K562 (cell line): ENCODE results near the gene PELI2. TPM values are rescaled to one million over a fixed set of nuclear protein-coding genes. Genes with fewer than 3 reads are reported as not detected.

Experiments
- ATAC-seq: fragments of 200-7000 bp; cut with Tn5 transposase; 3 replicates; pipeline ENCODE4 v1.9.1; 2020; ENCODE audit warnings: moderate library complexity
- Bru-seq: library from RNA; stranded (reverse); fragments of 400-500 nt; gene quantifications from one replicate; lab custom pipeline; 2021; lab: Mats Ljungman, UMichigan
- BruChase-seq, 2 experiments: library from RNA; stranded (reverse); fragments of 400-500 nt; gene quantifications; one replicate each; lab custom pipeline; 2021; lab: Mats Ljungman, UMichigan
- BruUV-seq: library from RNA; stranded (reverse); fragments of 400-500 nt; replicated peaks from 2 replicates; lab custom pipeline; 2021; lab: Mats Ljungman, UMichigan
- CTCF ChIA-PET: fragments of 300-600 bp; formaldehyde crosslinking; extraction: SDS; loops from one replicate; lab custom pipeline; 2021; ENCODE audit warnings: low intra/inter-chr PET ratio; lab: Yijun Ruan, JAX
- POLR2A ChIA-PET: fragments of 300-600, 350-650 bp; sonication (Branson Sonifier 250); formaldehyde crosslinking; extraction: SDS; loops from one replicate; lab custom pipeline; 2021; ENCODE audit warnings: antibody characterized with exemption, inconsistent platforms; lab: Yijun Ruan, JAX
- DNase-seq, 4 experiments: peaks; one replicate each; pipeline versions ENCODE4 v3.0.0 to v3.0.0-alpha.2; 2011 to 2018; ENCODE audit warnings: low spot score in 3 of 4, mixed read lengths in 3 of 4; ENCODE audit errors: extremely low read depth in 1 of 4
- FAIRE-seq: peaks from 2 replicates; lab custom pipeline; 2011; peaks lifted over from hg19 to GRCh38; lab: Jason Lieb, UNC
- H2AFZ ChIP-seq: 2 replicates; pipeline ENCODE4 v1.6.0; 2011; ENCODE audit warnings: low read depth, low read length, control low read depth, inconsistent platforms
- H3K27ac ChIP-seq: fragments of 200-600 bp; 3 replicates; pipeline ENCODE4 v1.8.0; 2011; ENCODE audit warnings: low read depth, mild to moderate bottlenecking, control low read depth, inconsistent platforms, low read length, moderate library complexity, mixed read lengths; ENCODE audit errors: extremely low read depth
- H3K27me3 ChIP-seq, 2 experiments: fragments of 300-600 bp in 1 of 2; 2 replicates in 1 of 2; 3 replicates in 1 of 2; pipeline versions ENCODE4 v1.6.0 to v1.8.0; 2011; ENCODE audit warnings: inconsistent platforms in 2 of 2, low read length in 2 of 2, mild to moderate bottlenecking in 1 of 2, mixed read lengths in 1 of 2, moderate library complexity in 1 of 2; ENCODE audit not compliant: control insufficient read depth in 2 of 2, insufficient read depth in 2 of 2
- H3K36me3 ChIP-seq: fragments of 300-600 bp; 3 replicates; pipeline ENCODE4 v1.8.0; 2011; ENCODE audit warnings: mild to moderate bottlenecking, low read length, inconsistent platforms; ENCODE audit not compliant: control insufficient read depth, insufficient read depth
- H3K4me1 ChIP-seq, 2 experiments: fragments of 200-600 bp in 1 of 2; replicated peaks in 1 of 2; 2 replicates in 1 of 2; 3 replicates in 1 of 2; pipeline versions ENCODE4 v1.5.1 to v1.8.0; 2011; ENCODE audit warnings: inconsistent platforms in 2 of 2, low read length in 2 of 2, mild to moderate bottlenecking in 1 of 2, mixed read lengths in 1 of 2, moderate library complexity in 1 of 2; ENCODE audit not compliant: control insufficient read depth in 2 of 2, insufficient read depth in 2 of 2
- H3K4me2 ChIP-seq: 2 replicates; pipeline ENCODE4 v1.6.1; 2011; ENCODE audit warnings: low read length, control low read depth, inconsistent platforms, mixed read lengths; ENCODE audit not compliant: insufficient read depth
- H3K4me3 ChIP-seq: fragments of 200-600 bp; sonication (generic), shearing (Covaris generic); 2 replicates; pipeline ENCODE4 v1.5.1; 2016; ENCODE audit warnings: control low read depth, inconsistent platforms
- H3K79me2 ChIP-seq: fragments of 200-600 bp; 3 replicates; pipeline ENCODE4 v1.8.0; 2011; ENCODE audit warnings: low read length, inconsistent platforms; ENCODE audit not compliant: control insufficient read depth, insufficient read depth
- H3K9ac ChIP-seq, 2 experiments: 2 replicates each; pipeline versions ENCODE4 v1.6.0 to v1.6.1; 2011; ENCODE audit warnings: low read depth in 2 of 2, low read length in 2 of 2, control low read depth in 1 of 2, inconsistent platforms in 1 of 2, mild to moderate bottlenecking in 1 of 2, mixed read lengths in 1 of 2; ENCODE audit not compliant: insufficient read depth in 1 of 2
- H3K9me1 ChIP-seq: one replicate; pipeline ENCODE4 v1.6.0; 2011; ENCODE audit warnings: inconsistent platforms, mild to moderate bottlenecking, low read length, moderate library complexity; ENCODE audit not compliant: control insufficient read depth, insufficient read depth
- H3K9me3 ChIP-seq: replicated peaks from 2 replicates; pipeline ENCODE4 v1.5.1; 2011; ENCODE audit warnings: low read depth, low read length, inconsistent platforms; ENCODE audit not compliant: control insufficient read depth, insufficient read depth
- H4K20me1 ChIP-seq: replicated peaks from 2 replicates; pipeline ENCODE4 v1.6.1; 2011; ENCODE audit warnings: low read length, inconsistent platforms, mixed read lengths; ENCODE audit not compliant: control insufficient read depth, insufficient read depth
- AFF1 ChIP-seq, 2 experiments: fragments of 450-650 bp; IDR thresholded peaks; 2 replicates each; pipeline ENCODE4 v1.6.1; 2018; ENCODE audit warnings: mild to moderate bottlenecking in 2 of 2, low read depth in 1 of 2; ENCODE audit not compliant: partially characterized antibody in 2 of 2
- CCNT2 ChIP-seq: IDR thresholded peaks from 2 replicates; pipeline ENCODE4 v1.6.1; 2011; ENCODE audit warnings: borderline replicate concordance, low read depth, mild to moderate bottlenecking, moderate library complexity, mixed read lengths, low read length; ENCODE audit not compliant: insufficient read length; ENCODE audit errors: extremely low read depth
- MAZ ChIP-seq, 2 experiments: fragments of 450-650 bp in 1 of 2; sonication (generic) in 1 of 2; formaldehyde crosslinking; IDR thresholded peaks in 1 of 2; conservative IDR thresholded peaks in 1 of 2; 2 replicates each; pipeline versions ENCODE4 v1.4.0 to v1.5.0; 2020; ENCODE audit warnings: mild to moderate bottlenecking in 1 of 2, missing genetic modification reagents in 1 of 2
- MCM5 ChIP-seq: fragments of 450-650 bp; IDR thresholded peaks from 2 replicates; pipeline ENCODE4 v1.6.1; 2016; ENCODE audit warnings: low read depth
- MED1 ChIP-seq: sonication (generic); formaldehyde crosslinking; IDR thresholded peaks from 2 replicates; pipeline ENCODE4 v1.8.1; 2023; ENCODE audit warnings: missing genetic modification reagents, borderline replicate concordance
- NFRKB ChIP-seq: fragments of 450-650 bp; IDR thresholded peaks from 2 replicates; pipeline ENCODE4 v1.6.1; 2016; ENCODE audit warnings: low read depth
- TRIM28 ChIP-seq: fragments of 450-650 bp; IDR thresholded peaks from 2 replicates; pipeline ENCODE4 v1.6.1; 2017
- XRCC3 ChIP-seq: fragments of 450-650 bp; IDR thresholded peaks from 2 replicates; pipeline ENCODE4 v1.6.1; 2017; ENCODE audit warnings: mild to moderate bottlenecking, moderate library complexity
- ZNF76 ChIP-seq: fragments of 250-450 bp; sonication (Bioruptor Pico); IDR thresholded peaks from 2 replicates; pipeline ENCODE4 v1.4.0; 2020; ENCODE audit warnings: mild to moderate bottlenecking, moderate library complexity, borderline replicate concordance
- WGBS: fragments of 100-300 bp; shearing (Covaris generic); methylation state at CpG from one replicate; pipeline ENCODE4 v1.1.6; 2016; ENCODE audit warnings: low coverage, mixed read lengths; ENCODE audit not compliant: insufficient coverage; ENCODE audit errors: missing lambda C conversion rate; 5-methylcytosine and 5-hydroxymethylcytosine counted together
- in situ Hi-C: fragments of 300-500 bp; cut with MboI; formaldehyde crosslinking; loops from 4 replicates; pipeline ENCODE4 v1.15.0; 2018; ENCODE audit warnings: inconsistent platforms, mixed read lengths
- intact Hi-C: fragments of 100-400 bp; cut with micrococcal nuclease; formaldehyde crosslinking; loops from 2 replicates; pipeline ENCODE4 v1.14.2; 2022
- long read RNA-seq, 3 experiments: library from polyadenylated mRNA in 2 of 3; library from RNA in 1 of 3; unstranded in 2 of 3; stranded (forward) in 1 of 3; transcript quantifications; one replicate each; pipeline ENCODE4 v2.0.0, GENCODE V29; 2019 to 2022
- polyA minus RNA-seq, 3 experiments: library from RNA; depleted of rRNA, polyadenylated mRNA; stranded (reverse); fragments of >200 nt; gene quantifications; 2 replicates each; pipeline ENCODE4 v1.2.3, GENCODE V29; 2011
- polyA plus RNA-seq, 8 experiments: library from polyadenylated mRNA; depleted of rRNA in 4 of 8; stranded (reverse) in 5 of 8; unstranded in 3 of 8; fragments of >200 nt; fragmentation: Nextera tagmentation in 2 of 8; fragmentation: Illumina TruSeq in 1 of 8; extraction: Ambion mirVana in 2 of 8; extraction: Trizol in 1 of 8; gene quantifications; 2 replicates each; pipeline versions ENCODE4 v1.2.1 to v1.2.3, GENCODE V29; 2011 to 2014; ENCODE audit warnings: inconsistent platforms in 1 of 8, missing spikeins in 1 of 8
- total RNA-seq, 7 experiments: library from RNA; depleted of rRNA in 6 of 7; stranded (reverse); fragments of >200 nt in 6 of 7; fragmentation: Illumina TruSeq in 2 of 7; extraction: Trizol in 2 of 7; gene quantifications; 2 replicates each; pipeline versions ENCODE4 v1.2.1 to v1.2.3, GENCODE V29; 2011 to 2021; ENCODE audit warnings: low replicate concordance in 1 of 7
- TF ChIP-seq, protein P1 (sequence below), 2 experiments: IDR thresholded peaks; 2 replicates each; pipeline ENCODE4 v1.6.1; 2011; ENCODE audit warnings: borderline replicate concordance in 1 of 2, control low read depth in 1 of 2, low read depth in 1 of 2, low read length in 1 of 2, mild to moderate bottlenecking in 1 of 2, mixed read lengths in 1 of 2, moderate library complexity in 1 of 2; ENCODE audit not compliant: insufficient read depth in 1 of 2, insufficient read length in 1 of 2, poor library complexity in 1 of 2, severe bottlenecking in 1 of 2; ENCODE audit errors: extremely low read depth in 1 of 2

PELI2 gene
- total RNA-seq (2011; cell fraction: chromatin; rRNA removed; ENCODE audit: low replicate concordance): 0.60 and 1.0 TPM in 2 replicates
- total RNA-seq (2011; cell fraction: nucleolus; rRNA removed): 0.33 and 0.39 TPM in 2 replicates
- 0.51 and 0.76 TPM in 2 replicates for total RNA-seq (2011; cell fraction: nucleoplasm; rRNA removed)
- 0.41 and 0.54 TPM in 2 replicates for total RNA-seq (2014; rRNA removed)
- 0.44 and 0.77 TPM in 2 replicates for total RNA-seq (2014; rRNA removed; fragmentation: Illumina TruSeq; extraction: Trizol)
- 0.19 and 0.22 TPM in 2 replicates for total RNA-seq (2015; rRNA removed; fragmentation: Illumina TruSeq; extraction: Trizol)
- total RNA-seq (2021): 0.58 and 1.0 TPM in 2 replicates
- 1.1 and 1.5 TPM in 2 replicates for polyA plus RNA-seq (2011; rRNA removed)
- 1.8 and 2.0 TPM in 2 replicates for polyA plus RNA-seq (2011; cell fraction: cytosol; rRNA removed)
- polyA plus RNA-seq (2011; cell fraction: nucleus; rRNA removed): 1.2 and 1.3 TPM in 2 replicates
- polyA plus RNA-seq (2012): 0.26 and 1.1 TPM in 2 replicates
- polyA plus RNA-seq (2014; fragmentation: Illumina TruSeq; extraction: Trizol): 0.27 and 0.53 TPM in 2 replicates
- polyA plus RNA-seq (2014; fragmentation: Nextera tagmentation; extraction: Ambion mirVana): under 1 TPM; 0.20 to 0.63 TPM
- polyA plus RNA-seq (2014; rRNA removed): 0.20 and 0.30 TPM in 2 replicates
- 2.8 and 3.9 TPM in 2 replicates for polyA minus RNA-seq (2011; rRNA and poly(A)+ RNA removed)
- polyA minus RNA-seq (2011; cell fraction: cytosol; rRNA and poly(A)+ RNA removed): 0.95 and 1.8 TPM in 2 replicates
- 0.67 and 0.81 TPM in 2 replicates for polyA minus RNA-seq (2011; cell fraction: nucleus; rRNA and poly(A)+ RNA removed)
- percentile 38 among the genes with signal in this experiment for Bru-seq, nascent RNA
- BruChase-seq, experiment 1, labeled RNA remaining after a 2-hour chase: percentile 42 among the genes with signal in this experiment
- percentile 38 among the genes with signal in this experiment for BruChase-seq, experiment 2, labeled RNA remaining after a 6-hour chase
- long read RNA-seq, experiment 1: 0 reads
- long read RNA-seq, experiment 2: 0 reads
- long read RNA-seq, experiment 3: 0 reads

DNA sequence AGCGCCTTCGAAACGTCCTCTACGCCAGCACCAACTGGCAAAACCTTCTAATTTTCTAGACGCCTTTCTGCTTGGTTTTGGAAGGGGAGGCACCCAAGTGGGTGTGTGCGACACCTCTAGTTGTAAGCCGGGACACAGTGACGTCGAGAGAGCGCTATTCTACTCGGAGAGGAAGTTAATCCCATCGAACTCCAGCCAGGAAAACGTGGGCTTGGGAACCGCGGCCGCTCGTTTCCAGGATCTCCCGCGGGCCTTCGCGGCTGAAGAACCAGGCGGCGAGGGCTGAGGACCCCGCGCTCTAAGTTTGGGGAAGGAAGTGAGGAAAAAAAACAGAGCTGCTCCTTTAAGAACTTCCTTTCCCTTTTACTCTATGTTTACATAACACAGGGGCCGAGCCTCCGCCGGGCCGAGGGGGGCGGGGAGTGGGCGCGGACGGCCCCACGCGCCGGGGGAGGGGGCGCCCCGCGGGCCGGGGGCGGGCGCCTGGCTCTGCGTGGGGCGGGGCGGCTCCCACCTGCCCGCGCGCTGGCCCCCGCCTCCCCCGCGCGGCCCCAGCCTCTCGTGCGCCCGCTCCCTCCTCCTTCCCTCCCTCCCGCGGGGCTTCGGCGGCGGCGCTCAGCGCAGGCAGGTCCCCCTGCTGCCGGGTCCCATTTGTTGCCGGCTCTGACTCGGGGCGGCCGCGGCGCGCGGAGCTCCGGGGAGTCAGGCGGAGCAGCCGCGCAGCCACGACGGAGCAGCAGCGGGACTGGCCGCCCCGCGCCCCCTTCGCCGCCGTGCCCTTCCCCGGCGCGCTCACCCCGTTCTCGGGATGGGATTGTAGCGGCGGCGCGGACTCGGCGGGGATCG is at the start of gene PELI2:
Gene PELI2 (plus strand): TSS at position 647 of the 846 bp plus-strand sequence. CDS start 250 bp downstream, outside the sequence.
- peak within 1 kb of the TSS in 1 of 2 experiments; percentile 83; a peak in 2 of 4 replicates for H3K9ac ChIP-seq
- TF ChIP-seq MED1 (no peak), XRCC3 (no peak), TRIM28 (no peak), AFF1 (IDR thresholded peaks at IDR 0.05; ENCODE audit: low read depth in 1 of 2, partially characterized antibody in 2 of 2) (no peak), ZNF76 (CRISPR knock-in tag) (no peak), CCNT2 (peak; percentile 26), MCM5 (no peak), MAZ (CRISPR knock-in tag; conservative IDR thresholded peaks at IDR 0.05 in 1 of 2, IDR thresholded peaks at IDR 0.05 in 1 of 2) (peak; percentile 80 to 91; a peak in 3 of 4 replicates), NFRKB (no peak)
- TF ChIP-seq, protein P1, sequence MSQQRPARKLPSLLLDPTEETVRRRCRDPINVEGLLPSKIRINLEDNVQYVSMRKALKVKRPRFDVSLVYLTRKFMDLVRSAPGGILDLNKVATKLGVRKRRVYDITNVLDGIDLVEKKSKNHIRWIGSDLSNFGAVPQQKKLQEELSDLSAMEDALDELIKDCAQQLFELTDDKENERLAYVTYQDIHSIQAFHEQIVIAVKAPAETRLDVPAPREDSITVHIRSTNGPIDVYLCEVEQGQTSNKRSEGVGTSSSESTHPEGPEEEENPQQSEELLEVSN (IDR thresholded peaks at IDR 0.05; ENCODE audit: borderline replicate concordance in 1 of 2, extremely low read depth in 1 of 2, insufficient read depth in 1 of 2, insufficient read length in 1 of 2, low read depth in 1 of 2, low read length in 1 of 2, poor library complexity in 1 of 2, severe bottlenecking in 1 of 2): peak in 1 of 2 experiments; percentile 44

More for the DNA sequence above, at the start of gene PELI2:
- FAIRE-seq (no peak), ATAC-seq (peak; percentile 92), DNase-seq (peak; percentile 54 to 73 (median 61))
- BruUV-seq: no TSS peak
- Histone ChIP-seq H3K4me1 (peaks cover 0 to 19% of the 10 kb centered on the region in 2 experiments; a peak in 2 of 5 replicates), H3K36me3 (no peaks in the 10 kb centered on the region), H3K4me3 (peak within 1 kb of the TSS; percentile 48), H3K4me2 (peak within 1 kb of the TSS; percentile 73), H3K9me1 (no peaks in the 10 kb centered on the region), H3K27me3 (peaks cover 5 to 13% of the 10 kb centered on the region in 2 experiments), H4K20me1 (no peaks in the 10 kb centered on the region), H2AFZ (peak within 1 kb of the TSS; percentile 91), H3K9me3 (no peaks in the 10 kb centered on the region), H3K27ac (no peak within 1 kb of the TSS), H3K79me2 (no peaks in the 10 kb centered on the region)
- intact Hi-C loops: loop anchor here (10.0 kb wide), 1 partner anchor 107 kb away; no protein-coding TSS in a partner anchor
- CTCF ChIA-PET: no interaction called here
- in situ Hi-C loops: no loop called here
- WGBS: under 1% methylated on average over 18 of the region's 96 CpGs
- POLR2A ChIA-PET: interaction anchor here (0.6 to 1.0 kb wide), 4 partner anchors 12 to 302 kb away, joined by 3 read pairs; no protein-coding TSS in a partner anchor
